GM18511 (cell line): ENCODE data around the gene CWC22.

ENCODE experiments used
- ATAC-seq: cut with Tn5 transposase; IDR thresholded peaks from one replicate; pipeline ENCODE4 v1.9.1; 2021; ENCODE audit warnings: mild to moderate bottlenecking, moderate library complexity; ENCODE audit not compliant: unreplicated experiment

The CWC22 gene

GRCh38 chr2:179909845-179910734 is 97.0 kb downstream of the CWC22 start:
- ATAC-seq: no peak

- ATAC-seq: no peak
Measured at GRCh38 chr2:179900655-179901054, 106.4 kb downstream of the CWC22 start.

DNA sequence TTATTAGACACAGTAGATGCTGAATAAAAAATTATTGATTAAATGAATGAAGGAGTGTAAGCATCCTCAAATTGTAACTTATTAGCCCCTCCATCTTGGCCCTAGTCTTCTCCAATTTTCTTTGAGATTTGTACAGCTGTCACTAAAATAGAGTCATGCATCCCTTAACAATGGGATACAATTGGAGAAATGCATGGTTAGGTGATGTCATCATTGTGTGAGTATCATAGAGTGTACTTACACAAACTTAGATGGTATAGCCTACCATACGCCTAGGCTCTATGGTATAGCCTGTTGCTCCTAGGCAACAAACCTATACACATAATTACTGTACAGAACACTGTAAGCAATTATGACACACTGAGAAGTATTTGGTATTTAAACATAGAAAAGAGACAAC is 107.4 kb downstream of the CWC22 start:
- no peak for ATAC-seq

GRCh38 chr2:179898873-179899272 is 108.2 kb downstream of the CWC22 start:
- peak; percentile 90 for ATAC-seq
